SH-SY5Y (cell line): ENCODE results near the gene YIF1B.

Experiments used
- GATA2 ChIP-seq: IDR thresholded peaks from 2 replicates; pipeline ENCODE4 v1.6.1; 2011; ENCODE audit warnings: mild to moderate bottlenecking, low read depth, low read length
- GATA3 ChIP-seq: IDR thresholded peaks from 2 replicates; pipeline ENCODE4 v1.6.1; 2011; ENCODE audit warnings: low read depth, mild to moderate bottlenecking, low read length, moderate library complexity

Gene YIF1B

GRCh38 chr19:38298821-38299680 lies 16.7 kb downstream of the YIF1B start:
- no peak for TF ChIP-seq GATA3
- TF ChIP-seq GATA2: no peak

- no peak for TF ChIP-seq GATA3
- TF ChIP-seq GATA2: no peak
Observed at GRCh38 chr19:38294090-38294489, 21.7 kb downstream of the YIF1B start.

- no peak for TF ChIP-seq GATA3
- TF ChIP-seq GATA2: no peak
Observed at GRCh38 chr19:38293281-38293680, 22.5 kb downstream of the YIF1B start.

- TF ChIP-seq GATA3 (no peak), GATA2 (no peak)
Observed at GRCh38 chr19:38291855-38292254, 23.9 kb downstream of the YIF1B start.

- TF ChIP-seq GATA3: no peak
- TF ChIP-seq GATA2: no peak
Observed at GRCh38 chr19:38290631-38291147, 25.1 kb downstream of the YIF1B start.

GRCh38 chr19:38289955-38290354 lies 25.8 kb downstream of the YIF1B start:
- TF ChIP-seq GATA2: no peak
- no peak for TF ChIP-seq GATA3

- no peak for TF ChIP-seq GATA3
- no peak for TF ChIP-seq GATA2
Observed at GRCh38 chr19:38288123-38288855, 27.5 kb downstream of the YIF1B start.

- TF ChIP-seq GATA3: no peak
- no peak for TF ChIP-seq GATA2
Observed at GRCh38 chr19:38287604-38288003, 28.1 kb downstream of the YIF1B start.

- no peak for TF ChIP-seq GATA2
- TF ChIP-seq GATA3: no peak
Observed at GRCh38 chr19:38285567-38285966, 30.2 kb downstream of the YIF1B start.

GRCh38 chr19:38284422-38284821 lies 31.3 kb downstream of the YIF1B start:
- no peak for TF ChIP-seq GATA2
- TF ChIP-seq GATA3: no peak

GRCh38 chr19:38283271-38283670 lies 32.5 kb downstream of the YIF1B start:
- no peak for TF ChIP-seq GATA2
- TF ChIP-seq GATA3: no peak

GRCh38 chr19:38281811-38282566 lies 33.8 kb downstream of the YIF1B start:
- TF ChIP-seq GATA3: no peak
- no peak for TF ChIP-seq GATA2

GRCh38 chr19:38280030-38280921 lies 35.5 kb downstream of the YIF1B start:
- no peak for TF ChIP-seq GATA2
- no peak for TF ChIP-seq GATA3
